ENCODE results near the gene PROKR2. TPM values are rescaled to one million over a fixed set of nuclear protein-coding genes. Genes with fewer than 3 reads are reported as not detected.

Gene PROKR2
- polyA plus RNA-seq, 1 donor = not detected

DNA sequence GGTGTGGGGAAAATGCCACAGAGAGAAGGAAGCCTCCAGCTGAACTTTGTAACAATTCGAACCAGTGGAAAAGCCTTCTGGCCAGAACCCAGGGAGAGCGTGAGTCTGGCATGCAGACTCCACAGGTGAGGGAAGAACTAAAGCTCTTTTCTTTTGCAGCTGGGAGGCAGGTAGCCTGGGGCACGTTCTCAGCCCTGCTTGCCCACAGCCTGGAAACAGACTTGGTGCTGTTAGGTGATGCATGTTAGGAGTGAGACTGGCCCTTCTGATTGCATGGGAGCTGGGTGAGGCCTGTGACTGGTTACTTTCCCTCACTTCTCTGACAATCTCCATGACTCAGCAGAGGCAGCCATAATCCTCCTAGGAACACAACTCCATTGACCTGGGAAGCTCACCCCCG is 34.2 kb downstream of the PROKR2 start:
- no peak for DNase-seq (ENCODE audit: low read depth)

DNA sequence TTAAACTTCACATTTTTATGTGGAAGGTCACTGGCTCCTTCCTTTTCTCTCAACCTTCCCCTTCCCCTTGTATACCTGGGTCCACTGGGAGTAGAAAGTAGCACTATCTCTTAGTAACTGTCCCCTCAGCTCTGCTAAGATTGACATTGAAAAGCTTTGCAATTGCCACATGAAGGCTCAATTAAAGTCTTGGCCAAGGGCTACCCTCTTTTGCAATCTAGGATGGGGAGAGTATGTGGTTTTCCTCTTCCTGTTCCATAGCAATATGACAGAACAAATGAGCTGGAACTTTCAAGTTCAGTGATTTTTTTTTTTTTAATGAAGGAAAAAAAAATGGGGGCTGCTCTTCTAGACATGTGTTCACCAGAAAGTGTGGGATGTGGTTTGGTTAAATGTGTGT is 37.1 kb downstream of the PROKR2 start:
- no peak for DNase-seq (ENCODE audit: low read depth)

DNA sequence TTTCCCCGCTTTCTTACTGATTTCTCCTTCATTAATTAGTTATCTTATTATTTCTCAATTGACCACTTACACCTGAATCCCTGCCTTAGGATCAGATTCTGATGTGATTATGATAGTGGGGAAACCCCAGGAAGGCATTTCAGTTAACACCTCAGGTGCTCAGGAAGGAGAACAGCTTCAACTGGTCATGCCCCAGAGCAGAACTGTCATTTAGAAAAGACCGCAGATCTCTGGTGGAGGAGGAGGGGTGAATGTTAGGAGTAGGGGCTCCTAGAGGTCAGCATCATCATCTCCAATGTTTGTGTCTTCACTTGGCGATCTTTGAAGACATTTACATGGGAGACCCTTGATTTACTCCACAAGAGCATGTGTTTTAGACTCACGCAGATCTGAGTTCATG is 44.5 kb downstream of the PROKR2 start:
- no peak for DNase-seq (ENCODE audit: low read depth)

DNA sequence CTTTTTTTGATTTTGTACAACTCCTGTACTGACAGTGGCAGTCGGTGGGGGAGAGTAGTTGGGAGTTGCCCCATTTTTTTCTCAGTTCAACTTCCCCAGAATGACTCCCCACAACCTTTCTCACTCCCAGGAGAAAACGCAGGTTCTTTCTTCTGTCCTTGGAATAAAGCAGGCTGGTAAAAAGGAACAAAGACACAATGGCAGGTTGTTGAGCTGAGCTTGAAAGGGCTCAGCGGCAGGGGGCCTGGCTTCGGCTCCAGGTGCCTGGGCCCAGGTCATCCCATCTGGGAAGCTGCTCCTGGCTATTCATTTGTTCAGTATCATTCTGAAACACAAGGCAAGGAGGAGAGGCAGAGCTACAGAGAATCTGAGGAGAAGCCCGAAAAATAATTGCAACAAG is 46.2 kb downstream of the PROKR2 start:
- no peak for DNase-seq (ENCODE audit: low read depth)

DNA sequence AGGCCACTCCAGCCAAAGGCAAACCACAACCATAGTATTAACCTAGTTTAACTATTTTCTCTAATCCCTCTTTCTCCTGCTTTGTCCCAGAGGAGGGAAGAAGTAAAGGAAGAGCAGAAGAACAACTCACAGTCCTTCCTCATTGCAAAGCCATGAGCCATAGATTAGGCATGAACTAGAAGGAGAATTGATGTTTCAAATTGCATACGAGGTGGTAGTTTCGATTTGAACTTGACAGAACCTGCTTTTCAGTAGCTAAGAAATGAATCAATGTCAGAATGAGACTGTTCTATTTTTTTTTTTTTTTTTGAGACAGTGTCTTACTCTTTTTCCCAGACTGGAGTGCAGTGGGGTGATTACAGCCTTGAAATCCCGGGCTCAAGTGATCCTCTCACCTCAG is 48.3 kb downstream of the PROKR2 start:
- no peak for DNase-seq (ENCODE audit: low read depth)

DNA sequence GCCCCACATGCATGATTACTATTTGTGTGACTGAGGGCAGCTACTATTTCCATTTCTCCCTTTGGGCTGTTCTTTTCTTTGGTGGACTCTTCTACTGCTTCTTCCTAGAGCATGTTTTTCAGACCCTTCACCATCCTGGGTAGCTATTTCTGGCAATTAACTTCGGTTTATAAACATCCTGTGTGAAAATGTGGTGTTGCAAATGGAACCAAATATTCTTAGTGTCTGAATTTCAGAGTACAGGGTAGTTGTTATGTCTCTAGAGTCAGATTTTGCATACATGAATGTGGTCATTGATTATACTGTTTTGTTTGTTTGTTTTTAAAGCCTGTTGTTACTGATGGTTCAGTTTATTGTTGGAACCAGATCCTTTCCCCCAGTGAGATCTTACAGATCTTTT is 49.7 kb downstream of the PROKR2 start:
- no peak for DNase-seq (ENCODE audit: low read depth)

Other genes starting within 250 kb of the PROKR2 start
- 87.5 TPM for gene TMEM230, start 203.9 kb downstream of the PROKR2 start, polyA plus RNA-seq (ENCODE audit: insufficient read length)
- gene PCNA, start 197.0 kb downstream of the PROKR2 start, polyA plus RNA-seq (ENCODE audit: insufficient read length) = 49.0 TPM
- 19.8 TPM for gene CDS2, start 189.9 kb downstream of the PROKR2 start, polyA plus RNA-seq (ENCODE audit: insufficient read length)